ENCODE data around the gene ZNF530. TPM values are rescaled to one million over a fixed set of nuclear protein-coding genes. Genes with fewer than 3 reads are reported as not detected.

ZNF530 gene
- total and polyA plus RNA-seq, 5 donors from 2014 or later: 1.5 to 7.8 (median 7.4) TPM

DNA sequence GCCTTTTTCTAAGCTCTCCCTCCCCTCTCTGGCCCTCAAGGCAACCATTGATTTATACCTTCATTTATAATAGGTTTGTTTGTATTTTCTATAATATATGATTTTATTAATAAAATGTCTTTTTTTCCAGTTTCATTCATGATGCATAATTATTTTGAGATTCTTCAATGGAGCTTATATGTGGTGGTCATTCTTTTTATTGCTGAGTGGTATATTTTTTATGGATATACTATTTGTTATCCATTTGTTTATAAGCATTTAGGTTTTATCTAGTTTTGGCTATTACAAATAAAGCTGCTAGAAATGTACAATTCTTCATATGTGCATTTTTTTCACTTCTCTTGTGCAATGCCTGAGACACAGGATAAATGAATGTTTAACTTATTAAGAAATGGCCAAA, 44.0 kb downstream of the ZNF530 start:
- Mint-ChIP-seq H3K4me1 (peaks cover 0 to 1% (median 0%) of the 10 kb centered on the region in 4 donors), H3K9me3 (peaks cover 11 to 73% (median 41%) of the 10 kb centered on the region in 7 donors), H3K36me3 (peaks cover 44% of the 10 kb centered on the region), H3K27ac (peak overlapping the region in 1 of 3 donors; percentile 63), H3K4me3 (no peak overlapping the region), H3K27me3 (no peaks in the 10 kb centered on the region)
- Histone ChIP-seq H3K4me3 (ENCODE audit: low read depth, low read length) (no peak overlapping the region), H3K27ac (ENCODE audit: insufficient read depth, low read length, poor library complexity, severe bottlenecking) (no peak overlapping the region), H3K36me3 (ENCODE audit: control insufficient read depth, insufficient read depth, low read length) (peaks cover 37% of the 10 kb centered on the region), H3K9me3 (ENCODE audit: control insufficient read depth in 2 of 2, low read length in 2 of 2) (peaks cover 77 to 88% of the 10 kb centered on the region in 2 experiments), H3K4me1 (ENCODE audit: control insufficient read depth, insufficient read depth, low read length, poor library complexity, severe bottlenecking) (no peaks in the 10 kb centered on the region), H3K27me3 (ENCODE audit: control insufficient read depth, insufficient read depth, low read length) (no peaks in the 10 kb centered on the region)
- ATAC-seq (ENCODE audit: low read depth in 2 of 2) (no peak), DNase-seq (no peak)

DNA sequence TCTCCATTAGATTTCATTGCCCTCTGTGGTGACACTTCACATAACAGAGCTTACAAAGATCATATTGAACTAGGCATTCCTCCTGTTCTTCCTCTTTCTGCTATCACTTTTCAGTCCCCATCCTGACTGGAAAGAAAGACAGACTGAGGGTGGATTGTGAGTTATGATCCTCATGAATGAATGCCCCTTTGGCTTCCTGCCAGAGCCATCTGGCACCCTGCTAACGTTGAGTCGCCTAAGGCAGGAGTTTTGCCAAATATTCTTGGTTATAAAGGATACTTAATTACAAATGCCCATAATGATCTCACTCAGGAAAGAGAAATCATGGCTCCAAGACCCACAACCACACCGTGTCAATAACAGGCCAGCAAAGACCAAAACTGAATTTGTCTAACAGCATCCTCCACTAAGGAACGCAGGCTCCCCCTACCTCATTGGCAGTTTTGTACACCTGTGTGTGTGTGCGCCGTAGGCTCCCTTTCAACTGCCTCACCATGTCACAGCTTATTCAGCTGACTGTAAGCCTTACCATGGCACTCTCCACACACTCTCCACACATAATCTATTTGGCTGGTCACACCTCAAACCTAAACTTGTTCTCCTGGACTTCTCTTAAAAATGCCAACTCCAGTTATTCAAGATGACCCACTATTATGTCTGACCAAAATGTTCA, 48.8 kb downstream of the ZNF530 start:
- no peak overlapping the region for H3K27ac ChIP-seq (ENCODE audit: insufficient read depth, low read length, poor library complexity, severe bottlenecking)
- no peak overlapping the region for H3K4me3 ChIP-seq (ENCODE audit: low read depth, low read length)
- no peaks in the 10 kb centered on the region for H3K27me3 ChIP-seq (ENCODE audit: control insufficient read depth, insufficient read depth, low read length)
- ATAC-seq (ENCODE audit: low read depth in 2 of 2): no peak
- H3K9me3 ChIP-seq (ENCODE audit: control insufficient read depth in 2 of 2, low read length in 2 of 2): peaks cover 43 to 62% of the 10 kb centered on the region in 2 experiments
- H3K9me3 Mint-ChIP-seq: peaks cover 7 to 57% (median 17%) of the 10 kb centered on the region in 7 donors
- peaks cover 0 to 15% (median 3%) of the 10 kb centered on the region in 4 donors for H3K4me1 Mint-ChIP-seq
- H3K4me3 Mint-ChIP-seq: no peak overlapping the region
- H3K36me3 Mint-ChIP-seq: peaks cover 8% of the 10 kb centered on the region
- H3K36me3 ChIP-seq (ENCODE audit: control insufficient read depth, insufficient read depth, low read length): no peaks in the 10 kb centered on the region
- H3K27ac Mint-ChIP-seq: no peak overlapping the region
- DNase-seq: no peak
- no peaks in the 10 kb centered on the region for H3K4me1 ChIP-seq (ENCODE audit: control insufficient read depth, insufficient read depth, low read length, poor library complexity, severe bottlenecking)
- H3K27me3 Mint-ChIP-seq: no peaks in the 10 kb centered on the region

DNA sequence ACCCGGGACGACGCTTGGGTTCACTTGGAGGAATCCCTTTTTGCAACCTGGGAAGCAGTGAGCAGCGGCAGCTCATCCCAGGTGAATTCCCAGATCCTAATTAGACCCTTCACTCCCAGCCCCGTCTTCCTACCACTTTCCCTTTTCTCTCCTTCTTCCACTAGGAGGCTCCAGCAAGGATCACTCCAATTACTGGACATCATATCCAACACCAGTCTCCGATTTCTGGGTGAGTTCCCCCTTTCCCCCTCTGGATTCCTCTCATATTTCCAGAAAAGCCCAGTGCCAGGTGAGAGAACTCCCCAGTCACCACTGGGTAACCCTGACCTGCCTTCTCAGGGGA, 51.9 kb downstream of the ZNF530 start:
- ATAC-seq (ENCODE audit: low read depth in 2 of 2) (no peak), DNase-seq (no peak)
- Histone ChIP-seq H3K27me3 (ENCODE audit: control insufficient read depth, insufficient read depth, low read length) (peaks cover 2% of the 10 kb centered on the region), H3K4me1 (ENCODE audit: control insufficient read depth, insufficient read depth, low read length, poor library complexity, severe bottlenecking) (no peaks in the 10 kb centered on the region), H3K27ac (ENCODE audit: insufficient read depth, low read length, poor library complexity, severe bottlenecking) (no peak overlapping the region), H3K4me3 (ENCODE audit: low read depth, low read length) (no peak overlapping the region), H3K9me3 (ENCODE audit: control insufficient read depth in 2 of 2, low read length in 2 of 2) (peaks cover 32 to 54% of the 10 kb centered on the region in 2 experiments), H3K36me3 (ENCODE audit: control insufficient read depth, insufficient read depth, low read length) (no peaks in the 10 kb centered on the region)
- peaks cover 6 to 70% (median 26%) of the 10 kb centered on the region in 7 donors for H3K9me3 Mint-ChIP-seq
- no peak overlapping the region for H3K27ac Mint-ChIP-seq
- H3K4me1 Mint-ChIP-seq: peaks cover 0 to 15% (median 3%) of the 10 kb centered on the region in 4 donors
- peak overlapping the region in 2 of 4 donors; percentile 62 to 63 for H3K4me3 Mint-ChIP-seq
- peaks cover 24% of the 10 kb centered on the region for H3K36me3 Mint-ChIP-seq
- H3K27me3 Mint-ChIP-seq: no peaks in the 10 kb centered on the region

DNA sequence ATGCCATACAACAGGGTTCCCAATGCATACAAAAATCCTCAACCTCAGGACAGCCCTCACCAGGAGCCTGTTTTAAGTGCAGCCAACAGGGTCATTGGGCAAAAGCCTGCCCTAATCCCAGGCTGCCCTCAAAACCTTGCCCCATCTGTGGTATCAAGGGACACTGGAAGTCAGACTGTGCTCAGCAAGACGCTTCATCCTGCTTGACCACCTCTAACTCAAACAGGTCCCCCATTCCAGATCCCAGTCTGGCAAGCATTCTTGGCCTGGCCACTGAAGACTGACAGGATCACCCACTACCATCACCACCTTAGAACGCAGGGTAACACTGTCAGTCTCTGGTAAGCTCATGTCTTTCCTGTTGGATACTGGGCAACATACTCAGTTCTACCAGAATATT, 54.0 kb downstream of the ZNF530 start:
- Histone ChIP-seq H3K9me3 (ENCODE audit: control insufficient read depth in 2 of 2, low read length in 2 of 2) (peaks cover 18 to 33% of the 10 kb centered on the region in 2 experiments), H3K27me3 (ENCODE audit: control insufficient read depth, insufficient read depth, low read length) (peaks cover 2% of the 10 kb centered on the region), H3K36me3 (ENCODE audit: control insufficient read depth, insufficient read depth, low read length) (no peaks in the 10 kb centered on the region), H3K27ac (ENCODE audit: insufficient read depth, low read length, poor library complexity, severe bottlenecking) (no peak overlapping the region), H3K4me3 (ENCODE audit: low read depth, low read length) (no peak overlapping the region), H3K4me1 (ENCODE audit: control insufficient read depth, insufficient read depth, low read length, poor library complexity, severe bottlenecking) (no peaks in the 10 kb centered on the region)
- Mint-ChIP-seq H3K36me3 (peaks cover 20% of the 10 kb centered on the region), H3K4me1 (peaks cover 0 to 15% (median 3%) of the 10 kb centered on the region in 4 donors), H3K27me3 (no peaks in the 10 kb centered on the region), H3K4me3 (no peak overlapping the region), H3K9me3 (peaks cover 6 to 60% (median 28%) of the 10 kb centered on the region in 7 donors), H3K27ac (no peak overlapping the region)
- no peak for DNase-seq
- ATAC-seq (ENCODE audit: low read depth in 2 of 2): no peak

DNA sequence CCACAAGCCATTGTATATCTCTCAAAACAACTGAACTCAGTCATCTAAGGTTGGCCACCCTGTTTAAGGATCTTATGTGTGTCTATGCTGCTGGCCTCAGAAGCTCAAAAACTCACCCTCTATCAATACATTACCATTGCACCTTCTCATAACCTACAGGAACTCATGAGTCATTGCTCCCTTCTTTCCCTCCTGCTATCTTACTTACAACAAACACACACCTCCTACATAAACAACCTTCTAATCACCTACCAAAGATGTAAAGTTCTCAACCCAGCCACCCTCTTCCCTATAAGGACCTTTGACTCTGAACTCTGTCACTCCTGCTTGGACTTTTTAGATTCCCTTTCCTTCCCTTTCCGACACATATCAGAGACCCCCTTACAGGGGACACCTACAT, 55.8 kb downstream of the ZNF530 start:
- H3K27me3 Mint-ChIP-seq: no peaks in the 10 kb centered on the region
- Histone ChIP-seq H3K4me1 (ENCODE audit: control insufficient read depth, insufficient read depth, low read length, poor library complexity, severe bottlenecking) (no peaks in the 10 kb centered on the region), H3K36me3 (ENCODE audit: control insufficient read depth, insufficient read depth, low read length) (no peaks in the 10 kb centered on the region), H3K4me3 (ENCODE audit: low read depth, low read length) (no peak overlapping the region), H3K27me3 (ENCODE audit: control insufficient read depth, insufficient read depth, low read length) (peaks cover 2% of the 10 kb centered on the region), H3K9me3 (ENCODE audit: control insufficient read depth in 2 of 2, low read length in 2 of 2) (peaks cover 15 to 29% of the 10 kb centered on the region in 2 experiments), H3K27ac (ENCODE audit: insufficient read depth, low read length, poor library complexity, severe bottlenecking) (no peak overlapping the region)
- peaks cover 6 to 53% (median 26%) of the 10 kb centered on the region in 7 donors for H3K9me3 Mint-ChIP-seq
- H3K36me3 Mint-ChIP-seq: peaks cover 20% of the 10 kb centered on the region
- no peak overlapping the region for H3K4me3 Mint-ChIP-seq
- DNase-seq: no peak
- no peak for ATAC-seq (ENCODE audit: low read depth in 2 of 2)
- H3K27ac Mint-ChIP-seq: no peak overlapping the region
- peaks cover 0 to 15% (median 6%) of the 10 kb centered on the region in 4 donors for H3K4me1 Mint-ChIP-seq

DNA sequence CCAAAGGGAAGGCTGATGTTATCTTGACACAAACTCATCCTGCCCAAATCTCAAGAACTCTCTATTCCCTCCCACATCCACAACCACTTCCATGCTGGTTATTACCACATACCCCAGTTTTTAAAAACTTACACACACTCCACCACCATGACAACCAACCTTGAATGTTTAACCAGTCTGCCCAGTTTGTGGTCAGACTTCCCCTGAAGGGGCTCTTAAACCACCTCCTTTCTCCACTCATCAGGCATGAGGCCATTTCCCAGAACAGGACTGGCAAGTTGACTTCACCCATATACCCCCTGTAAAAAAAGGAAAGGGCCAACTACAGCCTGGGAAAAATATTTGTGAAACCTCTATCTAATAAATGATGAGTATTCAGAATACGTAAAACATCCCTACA, 56.7 kb downstream of the ZNF530 start:
- H3K4me3 Mint-ChIP-seq: peak overlapping the region in 1 of 4 donors; percentile 17
- no peaks in the 10 kb centered on the region for H3K36me3 ChIP-seq (ENCODE audit: control insufficient read depth, insufficient read depth, low read length)
- peaks cover 7% of the 10 kb centered on the region for H3K27me3 Mint-ChIP-seq
- peaks cover 20% of the 10 kb centered on the region for H3K36me3 Mint-ChIP-seq
- ATAC-seq (ENCODE audit: low read depth in 2 of 2): no peak
- no peak overlapping the region for H3K4me3 ChIP-seq (ENCODE audit: low read depth, low read length)
- H3K27ac Mint-ChIP-seq: no peak overlapping the region
- H3K27me3 ChIP-seq (ENCODE audit: control insufficient read depth, insufficient read depth, low read length): peaks cover 2% of the 10 kb centered on the region
- H3K9me3 ChIP-seq (ENCODE audit: control insufficient read depth in 2 of 2, low read length in 2 of 2): peaks cover 15 to 27% of the 10 kb centered on the region in 2 experiments
- H3K27ac ChIP-seq (ENCODE audit: insufficient read depth, low read length, poor library complexity, severe bottlenecking): no peak overlapping the region
- DNase-seq: no peak
- H3K4me1 Mint-ChIP-seq: peaks cover 0 to 14% (median 6%) of the 10 kb centered on the region in 4 donors
- no peaks in the 10 kb centered on the region for H3K4me1 ChIP-seq (ENCODE audit: control insufficient read depth, insufficient read depth, low read length, poor library complexity, severe bottlenecking)
- H3K9me3 Mint-ChIP-seq: peaks cover 6 to 51% (median 25%) of the 10 kb centered on the region in 7 donors

Other genes with a start within 250 kb of the ZNF530 start
- gene ZNF304, start 248.6 kb upstream of the ZNF530 start, total RNA-seq: 6.8 TPM
- 1 to 10 TPM; 1.9 to 4.4 (median 2.8) TPM for gene ZNF304, start 248.6 kb upstream of the ZNF530 start, polyA plus RNA-seq
- 11.4 TPM for gene TRAPPC2B, start 236.3 kb upstream of the ZNF530 start, total RNA-seq
- gene TRAPPC2B, start 236.3 kb upstream of the ZNF530 start, polyA plus RNA-seq: 10 to 100 TPM; 23.0 to 28.6 (median 25.3) TPM
- 2.1 TPM for gene ZNF547, start 236.3 kb upstream of the ZNF530 start, total RNA-seq
- 1 to 10 TPM in 2 of 4 donors, under 1 TPM in 1, not detected in 1; 0.77 to 1.9 (median 1.5) TPM for gene ZNF547, start 236.3 kb upstream of the ZNF530 start, polyA plus RNA-seq
- gene ZNF548, start 210.0 kb upstream of the ZNF530 start, total RNA-seq: 75.9 TPM
- gene ZNF548, start 210.0 kb upstream of the ZNF530 start, polyA plus RNA-seq: 10 to 100 TPM; 14.6 to 21.7 (median 17.7) TPM
- 5.6 TPM for gene ZNF17, start 188.7 kb upstream of the ZNF530 start, total RNA-seq
- 1 to 10 TPM; 2.9 to 9.7 (median 5.3) TPM for gene ZNF17, start 188.7 kb upstream of the ZNF530 start, polyA plus RNA-seq
- gene ZNF749, start 164.6 kb upstream of the ZNF530 start, total RNA-seq: 5.1 TPM
- 10 to 100 TPM in 1 of 4 donors, 1 to 10 TPM in 3; 6.2 to 10.9 (median 8.2) TPM for gene ZNF749, start 164.6 kb upstream of the ZNF530 start, polyA plus RNA-seq
- gene VN1R1, start 142.7 kb upstream of the ZNF530 start, total RNA-seq: 0.15 TPM
- gene VN1R1, start 142.7 kb upstream of the ZNF530 start, polyA plus RNA-seq: under 1 TPM in 1 of 4 donors, not detected in 3; 0.10 TPM
- 0.74 TPM for gene ZNF772, start 122.3 kb upstream of the ZNF530 start, total RNA-seq
- 1 to 10 TPM in 3 of 4 donors, under 1 TPM in 1; 0.09 to 4.2 (median 3.4) TPM for gene ZNF772, start 122.3 kb upstream of the ZNF530 start, polyA plus RNA-seq
- 8.9 TPM for gene ZNF419, start 112.1 kb upstream of the ZNF530 start, total RNA-seq
- gene ZNF419, start 112.1 kb upstream of the ZNF530 start, polyA plus RNA-seq: 10 to 100 TPM in 1 of 4 donors, 1 to 10 TPM in 3; 5.9 to 11.0 (median 8.3) TPM
- 7.2 TPM for gene ZNF773, start 99.9 kb upstream of the ZNF530 start, total RNA-seq
- 10 to 100 TPM in 3 of 4 donors, 1 to 10 TPM in 1; 7.0 to 11.3 (median 10.6) TPM for gene ZNF773, start 99.9 kb upstream of the ZNF530 start, polyA plus RNA-seq
- gene ZNF549, start 72.5 kb upstream of the ZNF530 start, total RNA-seq: 5.2 TPM
- gene ZNF549, start 72.5 kb upstream of the ZNF530 start, polyA plus RNA-seq: 1 to 10 TPM; 4.3 to 9.2 (median 7.7) TPM
- 10.2 TPM for gene ZNF550, start 40.0 kb upstream of the ZNF530 start, total RNA-seq
- 10 to 100 TPM in 2 of 4 donors, 1 to 10 TPM in 2; 5.8 to 18.7 (median 9.4) TPM for gene ZNF550, start 40.0 kb upstream of the ZNF530 start, polyA plus RNA-seq
- 4.4 TPM for gene ZNF416, start 21.0 kb upstream of the ZNF530 start, total RNA-seq
- gene ZNF416, start 21.0 kb upstream of the ZNF530 start, polyA plus RNA-seq: 1 to 10 TPM; 4.1 to 9.5 (median 6.1) TPM
- gene ZIK1, start 15.7 kb upstream of the ZNF530 start, total RNA-seq: 3.4 TPM
- gene ZIK1, start 15.7 kb upstream of the ZNF530 start, polyA plus RNA-seq: 10 to 100 TPM in 1 of 4 donors, 1 to 10 TPM in 3; 5.6 to 10.2 (median 8.2) TPM
- gene ZNF134, start 14.4 kb downstream of the ZNF530 start, total RNA-seq: 17.4 TPM
- 10 to 100 TPM in 3 of 4 donors, 1 to 10 TPM in 1; 9.8 to 14.2 (median 11.8) TPM for gene ZNF134, start 14.4 kb downstream of the ZNF530 start, polyA plus RNA-seq
- gene ZNF211, start 33.3 kb downstream of the ZNF530 start, total RNA-seq: 23.9 TPM
- 10 to 100 TPM; 19.4 to 22.8 (median 22.1) TPM for gene ZNF211, start 33.3 kb downstream of the ZNF530 start, polyA plus RNA-seq
- gene ZSCAN4, start 69.0 kb downstream of the ZNF530 start, total RNA-seq: not detected
- not detected for gene ZSCAN4, start 69.0 kb downstream of the ZNF530 start, polyA plus RNA-seq
- 9.6 TPM for gene ZNF551, start 82.1 kb downstream of the ZNF530 start, total RNA-seq
- gene ZNF551, start 82.1 kb downstream of the ZNF530 start, polyA plus RNA-seq: 1 to 10 TPM; 5.3 to 8.6 (median 7.3) TPM
- 3.7 TPM for gene ZNF154, start 109.3 kb downstream of the ZNF530 start, total RNA-seq
- gene ZNF154, start 109.3 kb downstream of the ZNF530 start, polyA plus RNA-seq: 1 to 10 TPM in 1 of 4 donors, under 1 TPM in 2, not detected in 1; 0.25 to 1.9 (median 0.57) TPM
- gene ZNF671, start 127.7 kb downstream of the ZNF530 start, total RNA-seq: 9.2 TPM
- gene ZNF671, start 127.7 kb downstream of the ZNF530 start, polyA plus RNA-seq: 10 to 100 TPM; 19.5 to 28.6 (median 23.3) TPM
- gene ZNF776, start 146.9 kb downstream of the ZNF530 start, total RNA-seq: 15.4 TPM
- 10 to 100 TPM in 1 of 4 donors, 1 to 10 TPM in 3; 2.9 to 12.2 (median 7.5) TPM for gene ZNF776, start 146.9 kb downstream of the ZNF530 start, polyA plus RNA-seq
- gene ZNF586, start 169.8 kb downstream of the ZNF530 start, total RNA-seq: 39.4 TPM
- gene ZNF586, start 169.8 kb downstream of the ZNF530 start, polyA plus RNA-seq: 10 to 100 TPM; 18.7 to 32.2 (median 31.3) TPM
- gene ZNF552, start 215.0 kb downstream of the ZNF530 start, total RNA-seq: 16.6 TPM
- 10 to 100 TPM in 1 of 4 donors, 1 to 10 TPM in 3; 4.8 to 11.7 (median 6.8) TPM for gene ZNF552, start 215.0 kb downstream of the ZNF530 start, polyA plus RNA-seq
- 23.6 TPM for gene ZNF587B, start 230.4 kb downstream of the ZNF530 start, total RNA-seq
- 1 to 10 TPM; 1.3 to 3.4 (median 2.1) TPM for gene ZNF587B, start 230.4 kb downstream of the ZNF530 start, polyA plus RNA-seq
- gene ZNF587, start 250.0 kb downstream of the ZNF530 start, total RNA-seq: 45.3 TPM
- gene ZNF587, start 250.0 kb downstream of the ZNF530 start, polyA plus RNA-seq: 1 to 10 TPM; 2.7 to 6.1 (median 3.5) TPM

All from CD4-positive, CD25-positive, alpha-beta regulatory T cell (primary cell).